Thymus (tissue), 11 donors: ENCODE measurements around the gene TJP1. TPM values are rescaled to one million over a fixed set of nuclear protein-coding genes. Genes with fewer than 3 reads are reported as not detected.

Source experiments
- DNase-seq, 9 donors: peaks; one replicate each; pipeline ENCODE4 v3.0.0-alpha.2; 2013; ENCODE audit warnings: low spot score in 9 of 9, low read depth in 6 of 9, missing footprints in 1 of 9
- H3K27ac ChIP-seq, 2 donors: one replicate each; pipeline ENCODE4 v1.5.1; 2013; ENCODE audit warnings: control low read depth in 1 of 2, low read depth in 1 of 2, low read length in 1 of 2, mild to moderate bottlenecking in 1 of 2, moderate library complexity in 1 of 2
- H3K27me3 ChIP-seq, 2 donors: one replicate each; pipeline ENCODE4 v1.5.1; 2013; ENCODE audit warnings: low read length in 1 of 2; ENCODE audit not compliant: control insufficient read depth in 2 of 2, insufficient read depth in 1 of 2
- H3K36me3 ChIP-seq, 2 donors: one replicate each; pipeline ENCODE4 v1.5.1; 2013; ENCODE audit warnings: low read length in 1 of 2, mild to moderate bottlenecking in 1 of 2, moderate library complexity in 1 of 2; ENCODE audit not compliant: control insufficient read depth in 2 of 2, insufficient read depth in 2 of 2
- H3K4me1 ChIP-seq, 2 donors: one replicate each; pipeline ENCODE4 v1.5.1; 2013; ENCODE audit warnings: low read length in 2 of 2; ENCODE audit not compliant: control insufficient read depth in 2 of 2, insufficient read depth in 2 of 2
- H3K4me3 ChIP-seq, 2 donors: one replicate each; pipeline ENCODE4 v1.5.1; 2013; ENCODE audit warnings: low read length in 2 of 2, control low read depth in 1 of 2, mild to moderate bottlenecking in 1 of 2
- H3K9me3 ChIP-seq, 2 donors: one replicate each; pipeline ENCODE4 v1.5.1; 2013; ENCODE audit warnings: low read length in 1 of 2, mild to moderate bottlenecking in 1 of 2; ENCODE audit not compliant: control insufficient read depth in 2 of 2, insufficient read depth in 1 of 2
- WGBS: extraction: QIAGEN DNeasy Blood & Tissue Kit; methylation state at CpG from one replicate; pipeline ENCODE4 v1.1.7; 2013; 5-methylcytosine and 5-hydroxymethylcytosine counted together
- polyA plus RNA-seq: library from polyadenylated mRNA; stranded (reverse); fragments of 200-250 nt; gene quantifications from one replicate; pipeline ENCODE4 v1.2.3, GENCODE V29; 2013
- total RNA-seq: library from RNA; stranded (reverse); fragments of 120-200 nt; gene quantifications from one replicate; pipeline ENCODE4 v1.2.4, GENCODE V29; 2013
- donor health status: healthy.

TJP1 gene
- total and polyA plus RNA-seq, 2 donors = 7.3 to 11.5 TPM

DNA sequence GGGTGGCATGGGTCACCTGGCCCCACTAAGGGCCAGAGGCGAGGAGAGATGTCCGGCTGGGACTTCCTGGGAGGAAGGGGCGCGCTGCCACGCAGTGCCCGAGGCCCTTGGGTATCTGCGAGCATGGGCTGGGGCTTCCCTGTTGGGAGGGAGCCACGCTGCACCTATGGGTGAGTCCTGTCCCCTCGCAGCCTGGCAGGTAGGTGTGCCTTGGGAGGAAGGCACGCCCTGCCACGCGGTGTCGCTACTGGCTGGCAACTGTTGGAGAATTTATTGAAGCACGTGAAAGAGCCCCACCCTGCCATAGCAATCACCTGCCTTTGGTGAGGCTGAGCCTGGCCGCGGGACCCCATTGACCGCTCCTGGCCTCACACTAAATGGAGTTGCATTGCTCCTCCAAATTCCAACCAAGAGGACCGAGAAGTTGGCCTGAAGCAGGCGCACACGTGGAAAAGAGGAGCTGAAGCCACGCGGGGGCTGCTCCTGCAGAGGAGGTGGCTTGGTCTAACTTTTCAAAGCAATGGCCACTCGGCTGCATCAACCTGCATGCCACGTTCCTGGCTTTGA lies 134.2 kb downstream of the TJP1 start:
- Histone ChIP-seq H3K27me3 (no peaks in the 10 kb centered on the region), H3K9me3 (no peaks in the 10 kb centered on the region), H3K27ac (no peak overlapping the region), H3K36me3 (no peaks in the 10 kb centered on the region), H3K4me1 (no peaks in the 10 kb centered on the region), H3K4me3 (no peak overlapping the region)
- WGBS = 87% methylated on average over 24 of the region's 24 CpGs
- DNase-seq = no peak

DNA sequence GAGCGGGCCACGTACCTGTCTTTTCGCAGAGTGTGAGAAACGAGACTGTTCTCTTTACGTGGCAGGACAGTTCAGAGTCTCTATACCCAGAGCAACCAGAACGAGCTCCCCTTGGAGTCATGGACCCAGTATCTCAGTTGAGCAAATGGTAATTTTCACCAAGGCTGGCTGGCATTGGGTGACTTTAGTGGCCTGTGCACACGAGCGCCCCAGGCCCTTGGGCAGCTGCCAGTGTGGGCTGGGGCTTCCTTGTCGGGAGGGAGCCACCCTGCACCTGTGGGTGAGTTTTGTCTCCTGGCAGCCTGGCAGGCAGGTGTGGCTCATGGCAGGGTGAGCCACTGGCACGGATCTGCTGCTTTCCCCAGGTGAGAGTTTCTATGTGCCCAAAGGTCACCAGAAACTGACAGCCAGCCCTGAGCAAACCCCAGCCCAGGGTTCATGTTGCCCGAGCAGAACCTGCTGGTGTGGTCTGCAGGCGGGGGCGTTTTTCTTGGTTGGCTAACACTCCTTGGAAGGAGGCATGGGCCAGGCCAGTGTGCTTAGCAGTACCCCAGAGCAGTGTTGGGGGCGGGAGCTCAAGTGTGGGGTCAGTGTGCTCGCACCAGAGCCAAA lies 135.0 kb downstream of the TJP1 start:
- WGBS = 90% methylated on average over 15 of the region's 15 CpGs
- no peaks in the 10 kb centered on the region for H3K36me3 ChIP-seq
- H3K27ac ChIP-seq = no peak overlapping the region
- DNase-seq = no peak
- H3K9me3 ChIP-seq = no peaks in the 10 kb centered on the region
- no peak overlapping the region for H3K4me3 ChIP-seq
- H3K27me3 ChIP-seq = no peaks in the 10 kb centered on the region
- H3K4me1 ChIP-seq = no peaks in the 10 kb centered on the region

GRCh38 chr15:29686445-29687203 lies 135.6 kb downstream of the TJP1 start:
- H3K4me1 ChIP-seq = no peaks in the 10 kb centered on the region
- H3K9me3 ChIP-seq = no peaks in the 10 kb centered on the region
- H3K4me3 ChIP-seq = no peak overlapping the region
- WGBS = 93% methylated on average over 8 of the region's 8 CpGs
- no peaks in the 10 kb centered on the region for H3K27me3 ChIP-seq
- H3K27ac ChIP-seq = no peak overlapping the region
- DNase-seq = no peak
- H3K36me3 ChIP-seq = no peaks in the 10 kb centered on the region

DNA sequence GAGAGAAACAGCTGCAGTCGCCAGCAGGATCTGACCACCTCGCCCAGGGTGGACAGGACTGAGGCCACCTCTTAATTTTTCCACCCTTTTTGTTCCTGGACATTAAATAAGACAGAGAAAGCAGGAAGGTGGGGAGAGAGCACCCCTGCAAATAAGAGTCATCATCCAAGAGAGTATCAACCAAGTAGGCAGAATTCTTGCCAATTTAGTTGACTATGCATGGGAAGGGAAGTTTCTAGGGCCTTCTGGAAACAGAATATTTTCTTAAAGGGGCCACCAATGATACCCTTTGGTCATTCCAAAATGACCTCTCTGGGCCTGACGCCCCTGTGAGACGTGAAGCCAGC lies 136.2 kb downstream of the TJP1 start:
- no peaks in the 10 kb centered on the region for H3K27me3 ChIP-seq
- H3K9me3 ChIP-seq = no peaks in the 10 kb centered on the region
- H3K36me3 ChIP-seq = no peaks in the 10 kb centered on the region
- H3K4me1 ChIP-seq = no peaks in the 10 kb centered on the region
- no peak for DNase-seq
- no peak overlapping the region for H3K4me3 ChIP-seq
- H3K27ac ChIP-seq = no peak overlapping the region
- WGBS = 90% methylated on average over 4 of the region's 4 CpGs

DNA sequence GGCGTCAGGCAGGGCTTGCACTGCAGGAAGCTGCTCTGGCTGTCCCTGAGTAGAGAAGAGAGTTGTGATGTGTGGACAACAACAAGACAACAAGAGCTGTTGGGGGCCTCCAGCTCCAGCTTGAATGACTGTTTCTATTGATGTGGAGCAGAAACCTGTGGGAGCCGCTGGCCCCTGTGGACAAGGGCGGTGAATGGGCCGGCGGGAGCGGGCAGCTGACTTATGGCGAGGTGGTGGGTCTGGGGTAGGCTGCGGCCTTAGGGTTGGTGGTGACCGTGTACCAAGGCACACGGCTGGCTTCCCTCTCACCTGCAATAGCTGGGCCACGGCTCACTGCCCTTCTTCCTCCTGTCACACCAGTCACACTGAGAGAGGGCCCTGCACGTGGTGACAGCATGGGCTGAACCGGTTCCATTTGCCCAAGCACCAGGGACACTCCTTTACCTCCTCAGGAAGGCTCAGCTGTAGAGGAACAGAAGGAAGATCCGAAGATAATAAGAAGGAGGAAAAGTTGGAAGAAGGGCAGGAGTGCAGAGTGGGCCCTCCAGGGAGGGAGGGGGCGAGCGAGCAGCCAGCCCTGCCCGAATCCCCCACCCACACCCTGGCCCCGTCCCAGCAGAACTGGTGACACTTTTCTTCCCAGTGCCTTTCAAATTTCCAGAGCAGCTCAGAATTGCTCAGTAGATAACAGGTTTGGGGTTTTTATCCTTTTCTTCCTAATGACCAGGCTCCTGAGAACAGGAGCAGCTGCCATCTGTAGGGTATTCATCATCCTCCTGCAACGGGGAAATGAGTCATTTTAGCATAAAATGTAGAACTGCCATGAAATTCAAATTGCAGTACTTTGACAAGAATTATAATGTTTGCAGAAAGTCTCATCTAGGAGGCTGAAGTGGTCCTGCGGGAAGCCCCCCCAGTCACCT lies 136.9 kb downstream of the TJP1 start:
- Histone ChIP-seq H3K27ac (no peak overlapping the region), H3K4me3 (no peak overlapping the region), H3K9me3 (no peaks in the 10 kb centered on the region), H3K36me3 (no peaks in the 10 kb centered on the region), H3K4me1 (no peaks in the 10 kb centered on the region), H3K27me3 (no peaks in the 10 kb centered on the region)
- no peak for DNase-seq
- 90% methylated on average over 20 of the region's 20 CpGs for WGBS

- DNase-seq = no peak
- Histone ChIP-seq H3K27me3 (peaks cover 0 to 3% of the 10 kb centered on the region in 2 donors), H3K9me3 (no peaks in the 10 kb centered on the region), H3K4me1 (no peaks in the 10 kb centered on the region), H3K36me3 (no peaks in the 10 kb centered on the region), H3K27ac (no peak overlapping the region), H3K4me3 (no peak overlapping the region)
- 94% methylated on average over 3 of the region's 3 CpGs for WGBS
These were observed 139.5 kb downstream of the TJP1 start for GRCh38 chr15:29682781-29683180.

GRCh38 chr15:29682361-29682760 lies 139.9 kb downstream of the TJP1 start:
- Histone ChIP-seq H3K27me3 (peaks cover 0 to 4% of the 10 kb centered on the region in 2 donors), H3K4me1 (no peaks in the 10 kb centered on the region), H3K36me3 (no peaks in the 10 kb centered on the region), H3K4me3 (no peak overlapping the region), H3K9me3 (no peaks in the 10 kb centered on the region), H3K27ac (no peak overlapping the region)
- DNase-seq = no peak
- WGBS = 97% methylated on average over 4 of the region's 4 CpGs

- peaks cover 0 to 7% of the 10 kb centered on the region in 2 donors for H3K27me3 ChIP-seq
- 90% methylated on average over 9 of the region's 9 CpGs for WGBS
- H3K4me1 ChIP-seq = no peaks in the 10 kb centered on the region
- H3K36me3 ChIP-seq = no peaks in the 10 kb centered on the region
- H3K27ac ChIP-seq = no peak overlapping the region
- H3K9me3 ChIP-seq = no peaks in the 10 kb centered on the region
- DNase-seq = no peak
- H3K4me3 ChIP-seq = no peak overlapping the region
These were observed 140.3 kb downstream of the TJP1 start for GRCh38 chr15:29681946-29682345.
